Measurements from ENCODE around the gene ARID4A. TPM values are rescaled to one million over a fixed set of nuclear protein-coding genes. Genes with fewer than 3 reads are reported as not detected.
A peak's percentile ranks its signal among the peaks of the same experiment; 100 is the strongest.

ARID4A gene
- total and polyA plus RNA-seq, 2 of the 13 experiments (the other 11 are each of a cell fraction or from before 2014, with no cell fraction given) = 7.2 to 9.7 TPM

DNA sequence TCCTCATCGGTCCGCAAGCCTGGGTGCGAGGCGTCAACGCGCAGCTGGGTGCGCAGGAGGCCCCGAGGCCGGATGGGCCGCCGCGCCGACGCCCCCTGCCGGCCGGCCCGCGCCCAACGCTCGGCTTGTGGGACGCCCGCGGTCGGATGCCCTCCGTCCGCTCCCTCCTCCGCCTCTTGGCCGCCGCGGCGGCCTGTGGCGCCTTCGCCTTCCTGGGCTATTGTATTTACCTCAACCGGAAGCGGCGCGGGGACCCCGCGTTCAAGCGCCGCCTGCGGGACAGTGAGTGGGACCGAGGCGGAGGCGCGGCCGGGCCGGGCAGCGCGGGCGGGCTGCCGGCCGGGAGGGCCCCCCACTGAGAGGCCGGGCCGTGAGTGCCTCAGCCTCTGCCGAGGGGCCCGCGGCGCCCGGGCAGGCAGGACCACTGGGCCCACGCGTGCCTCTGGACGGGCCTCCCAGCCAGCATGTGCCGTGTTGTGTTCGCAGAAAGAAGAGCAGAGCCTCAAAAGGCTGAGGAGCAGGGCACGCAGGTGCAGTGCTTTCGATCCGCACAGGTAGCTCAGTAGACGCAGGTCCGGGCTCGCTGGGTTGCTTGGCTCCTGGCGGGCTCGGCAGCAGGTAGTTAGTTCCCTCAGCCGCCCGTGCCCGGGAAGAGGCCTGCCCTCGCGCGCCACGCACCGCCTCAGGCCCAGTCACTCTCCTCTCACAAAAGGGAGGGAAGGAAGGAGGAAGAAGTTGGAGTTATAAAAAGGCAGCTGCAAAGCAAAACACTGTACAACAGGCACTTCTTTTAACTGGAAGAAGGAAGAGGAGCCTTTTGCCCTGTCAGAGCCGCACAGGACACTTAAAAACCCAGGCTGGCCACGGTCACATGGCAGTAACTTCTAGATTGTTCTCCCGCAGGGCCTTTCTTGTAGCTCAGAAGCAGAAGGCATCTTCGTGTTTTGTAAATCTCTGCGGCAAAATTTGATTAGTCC, 97.7 kb downstream of the ARID4A start, which contains the start of gene TOMM20L (continued):
- TF ChIP-seq GTF2F1 (IDR thresholded peaks at IDR 0.05; ENCODE audit: low read length) (no peak), ZNF460 (CRISPR knock-in tag; IDR thresholded peaks at IDR 0.05; ENCODE audit: borderline replicate concordance) (no peak), ZMYM2 (CRISPR knock-in tag; IDR thresholded peaks at IDR 0.05) (no peak), TSC22D2 (CRISPR knock-in tag; IDR thresholded peaks at IDR 0.05; ENCODE audit: borderline replicate concordance) (no peak), RXRB (CRISPR knock-in tag; IDR thresholded peaks at IDR 0.05; ENCODE audit: borderline replicate concordance) (no peak), ATF1 (CRISPR knock-in tag; IDR thresholded peaks at IDR 0.05) (no peak), HNRNPL (IDR thresholded peaks at IDR 0.05; ENCODE audit: low read depth, low read length) (no peak), ZNF790 (CRISPR knock-in tag; IDR thresholded peaks at IDR 0.05; ENCODE audit: borderline replicate concordance) (peak; percentile 67; the same call in 1 of the 2 replicates), ZNF296 (CRISPR knock-in tag; conservative IDR thresholded peaks at IDR 0.05) (no peak), ZNF670 (CRISPR knock-in tag; IDR thresholded peaks at IDR 0.05; ENCODE audit: borderline replicate concordance) (no peak), ZNF737 (CRISPR knock-in tag; IDR thresholded peaks at IDR 0.05; ENCODE audit: borderline replicate concordance) (no peak), CREM (IDR thresholded peaks at IDR 0.05) (no peak), CREM (CRISPR knock-in tag; IDR thresholded peaks at IDR 0.05) (no peak), FOXK1 (CRISPR knock-in tag; IDR thresholded peaks at IDR 0.05; ENCODE audit: borderline replicate concordance, low read depth) (no peak), PCBP1 (IDR thresholded peaks at IDR 0.05; ENCODE audit: borderline replicate concordance, low read depth, low read length) (no peak)
- TF ChIP-seq, protein P1, sequence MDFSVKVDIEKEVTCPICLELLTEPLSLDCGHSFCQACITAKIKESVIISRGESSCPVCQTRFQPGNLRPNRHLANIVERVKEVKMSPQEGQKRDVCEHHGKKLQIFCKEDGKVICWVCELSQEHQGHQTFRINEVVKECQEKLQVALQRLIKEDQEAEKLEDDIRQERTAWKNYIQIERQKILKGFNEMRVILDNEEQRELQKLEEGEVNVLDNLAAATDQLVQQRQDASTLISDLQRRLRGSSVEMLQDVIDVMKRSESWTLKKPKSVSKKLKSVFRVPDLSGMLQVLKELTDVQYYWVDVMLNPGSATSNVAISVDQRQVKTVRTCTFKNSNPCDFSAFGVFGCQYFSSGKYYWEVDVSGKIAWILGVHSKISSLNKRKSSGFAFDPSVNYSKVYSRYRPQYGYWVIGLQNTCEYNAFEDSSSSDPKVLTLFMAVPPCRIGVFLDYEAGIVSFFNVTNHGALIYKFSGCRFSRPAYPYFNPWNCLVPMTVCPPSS (IDR thresholded peaks at IDR 0.05) = no peak
- TF ChIP-seq, protein P2, sequence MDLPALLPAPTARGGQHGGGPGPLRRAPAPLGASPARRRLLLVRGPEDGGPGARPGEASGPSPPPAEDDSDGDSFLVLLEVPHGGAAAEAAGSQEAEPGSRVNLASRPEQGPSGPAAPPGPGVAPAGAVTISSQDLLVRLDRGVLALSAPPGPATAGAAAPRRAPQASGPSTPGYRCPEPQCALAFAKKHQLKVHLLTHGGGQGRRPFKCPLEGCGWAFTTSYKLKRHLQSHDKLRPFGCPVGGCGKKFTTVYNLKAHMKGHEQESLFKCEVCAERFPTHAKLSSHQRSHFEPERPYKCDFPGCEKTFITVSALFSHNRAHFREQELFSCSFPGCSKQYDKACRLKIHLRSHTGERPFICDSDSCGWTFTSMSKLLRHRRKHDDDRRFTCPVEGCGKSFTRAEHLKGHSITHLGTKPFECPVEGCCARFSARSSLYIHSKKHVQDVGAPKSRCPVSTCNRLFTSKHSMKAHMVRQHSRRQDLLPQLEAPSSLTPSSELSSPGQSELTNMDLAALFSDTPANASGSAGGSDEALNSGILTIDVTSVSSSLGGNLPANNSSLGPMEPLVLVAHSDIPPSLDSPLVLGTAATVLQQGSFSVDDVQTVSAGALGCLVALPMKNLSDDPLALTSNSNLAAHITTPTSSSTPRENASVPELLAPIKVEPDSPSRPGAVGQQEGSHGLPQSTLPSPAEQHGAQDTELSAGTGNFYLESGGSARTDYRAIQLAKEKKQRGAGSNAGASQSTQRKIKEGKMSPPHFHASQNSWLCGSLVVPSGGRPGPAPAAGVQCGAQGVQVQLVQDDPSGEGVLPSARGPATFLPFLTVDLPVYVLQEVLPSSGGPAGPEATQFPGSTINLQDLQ (CRISPR knock-in tag; IDR thresholded peaks at IDR 0.05) = no peak
- TF ChIP-seq, protein P3, sequence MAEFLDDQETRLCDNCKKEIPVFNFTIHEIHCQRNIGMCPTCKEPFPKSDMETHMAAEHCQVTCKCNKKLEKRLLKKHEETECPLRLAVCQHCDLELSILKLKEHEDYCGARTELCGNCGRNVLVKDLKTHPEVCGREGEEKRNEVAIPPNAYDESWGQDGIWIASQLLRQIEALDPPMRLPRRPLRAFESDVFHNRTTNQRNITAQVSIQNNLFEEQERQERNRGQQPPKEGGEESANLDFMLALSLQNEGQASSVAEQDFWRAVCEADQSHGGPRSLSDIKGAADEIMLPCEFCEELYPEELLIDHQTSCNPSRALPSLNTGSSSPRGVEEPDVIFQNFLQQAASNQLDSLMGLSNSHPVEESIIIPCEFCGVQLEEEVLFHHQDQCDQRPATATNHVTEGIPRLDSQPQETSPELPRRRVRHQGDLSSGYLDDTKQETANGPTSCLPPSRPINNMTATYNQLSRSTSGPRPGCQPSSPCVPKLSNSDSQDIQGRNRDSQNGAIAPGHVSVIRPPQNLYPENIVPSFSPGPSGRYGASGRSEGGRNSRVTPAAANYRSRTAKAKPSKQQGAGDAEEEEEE (CRISPR knock-in tag; IDR thresholded peaks at IDR 0.05; ENCODE audit: borderline replicate concordance) = no peak
- TF ChIP-seq, protein P4, sequence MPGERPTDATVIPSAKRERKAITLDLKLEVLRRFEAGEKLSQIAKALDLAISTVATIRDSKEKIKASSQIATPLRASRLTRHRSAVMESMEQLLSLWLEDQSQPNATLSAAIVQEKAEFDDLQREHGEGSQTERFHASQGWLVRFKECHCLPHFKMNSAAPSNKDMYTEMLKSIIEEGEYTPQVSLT (CRISPR knock-in tag; IDR thresholded peaks at IDR 0.05; ENCODE audit: borderline replicate concordance, low read depth) = no peak
- TF ChIP-seq, protein P5, sequence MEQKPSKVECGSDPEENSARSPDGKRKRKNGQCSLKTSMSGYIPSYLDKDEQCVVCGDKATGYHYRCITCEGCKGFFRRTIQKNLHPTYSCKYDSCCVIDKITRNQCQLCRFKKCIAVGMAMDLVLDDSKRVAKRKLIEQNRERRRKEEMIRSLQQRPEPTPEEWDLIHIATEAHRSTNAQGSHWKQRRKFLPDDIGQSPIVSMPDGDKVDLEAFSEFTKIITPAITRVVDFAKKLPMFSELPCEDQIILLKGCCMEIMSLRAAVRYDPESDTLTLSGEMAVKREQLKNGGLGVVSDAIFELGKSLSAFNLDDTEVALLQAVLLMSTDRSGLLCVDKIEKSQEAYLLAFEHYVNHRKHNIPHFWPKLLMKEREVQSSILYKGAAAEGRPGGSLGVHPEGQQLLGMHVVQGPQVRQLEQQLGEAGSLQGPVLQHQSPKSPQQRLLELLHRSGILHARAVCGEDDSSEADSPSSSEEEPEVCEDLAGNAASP (CRISPR knock-in tag; IDR thresholded peaks at IDR 0.05; ENCODE audit: borderline replicate concordance) = no peak

Measured in HepG2 (cell line).